ENCODE results near the gene KCNK3. TPM values are rescaled to one million over a fixed set of nuclear protein-coding genes. Genes with fewer than 3 reads are reported as not detected.

The KCNK3 gene
- total and polyA plus RNA-seq, 2 of the 13 experiments (the other 11 are each of a cell fraction or from before 2014, with no cell fraction given) = not detected

- no peak for TF ChIP-seq ZNF792 (CRISPR knock-in tag; IDR thresholded peaks at IDR 0.05)
Observed at GRCh38 chr2:26721115-26722032, 28.9 kb downstream of the KCNK3 start (continued).

GRCh38 chr2:26722328-26722727 lies 29.8 kb downstream of the KCNK3 start:
- Histone ChIP-seq H3K79me2 (ENCODE audit: insufficient read depth, low read length) (no peaks in the 10 kb centered on the region), H3K27ac (ENCODE audit: extremely low read length, insufficient read depth, low read length) (no peak overlapping the region), H3K36me3 (replicated peaks in 1 of 2; ENCODE audit: control insufficient read depth in 1 of 2, insufficient read depth in 2 of 2, low read length in 2 of 2) (no peaks in the 10 kb centered on the region), H3K4me2 (ENCODE audit: low read depth, low read length) (no peak overlapping the region), H4K20me1 (ENCODE audit: insufficient read depth, low read length) (no peaks in the 10 kb centered on the region), H3K4me1 (ENCODE audit: insufficient read depth, low read length) (peaks cover 48% of the 10 kb centered on the region), H2AFZ (ENCODE audit: low read length) (no peak overlapping the region), H3K4me3 (replicated peaks in 1 of 3; ENCODE audit: insufficient read depth in 1 of 3, low read depth in 2 of 3, low read length in 3 of 3) (no peak overlapping the region), H3K9ac (ENCODE audit: insufficient read depth, low read depth, low read length) (no peak overlapping the region), H3K9me3 (ENCODE audit: low read length) (no peaks in the 10 kb centered on the region), H3K27me3 (ENCODE audit: control insufficient read depth in 1 of 2, insufficient read depth in 2 of 2, low read length in 2 of 2) (peaks cover 3 to 69% of the 10 kb centered on the region in 2 experiments; a peak in 4 of 5 replicates)
- ChIA-PET CTCF (ENCODE audit: low intra/inter-chr PET ratio, low total read pairs) (no interaction called here), POLR2A (no interaction called here)
- BruUV-seq (replicated peaks) = no TSS peak
- FAIRE-seq (no peak), ATAC-seq (no peak), DNase-seq (ENCODE audit: low spot score) (no peak)
- WGBS (ENCODE audit: low lambda C conversion rate) = 29% methylated on average over 1 of the region's 1 CpG
- no peak for TF ChIP-seq ZNF639 (CRISPR knock-in tag; conservative IDR thresholded peaks at IDR 0.05)
- no peak for TF ChIP-seq NCOR1 (IDR thresholded peaks at IDR 0.05; ENCODE audit: borderline replicate concordance, low read length)
- no peak for TF ChIP-seq ATF5 (CRISPR knock-in tag; IDR thresholded peaks at IDR 0.05; ENCODE audit: low read depth)
- 0 out of 2 replicates have a peak, but pooled peaks have one; percentile 31 for TF ChIP-seq HOXA9 (CRISPR knock-in tag; IDR thresholded peaks at IDR 0.05; ENCODE audit: borderline replicate concordance)
- TF ChIP-seq KMT2A (CRISPR knock-in tag; IDR thresholded peaks at IDR 0.05) = no peak
- no peak for TF ChIP-seq BCLAF1 (IDR thresholded peaks at IDR 0.05)
- no peak for TF ChIP-seq MED13 (CRISPR knock-in tag; IDR thresholded peaks at IDR 0.05)
- peak; percentile 90 for TF ChIP-seq ZNF629 (CRISPR knock-in tag; conservative IDR thresholded peaks at IDR 0.05)
- peak; percentile 87; the same call in 1 of the 2 replicates for TF ChIP-seq CHD4 (IDR thresholded peaks at IDR 0.05; ENCODE audit: borderline replicate concordance, low read length)
- in situ Hi-C loops (cut with HindIII; ENCODE audit: extremely low pct_ligation_motif_present, low pct_unique_long_range_greater_than_20kb) = no loop called here
- intact Hi-C loops (cut with micrococcal nuclease; ENCODE audit: unreplicated experiment) = loop anchor here (10.0 kb wide), 1 partner anchor 88 kb away; no protein-coding TSS in a partner anchor

Measured in HepG2 (cell line).